ENCODE results near the gene PYGB. TPM values are rescaled to one million over a fixed set of nuclear protein-coding genes. Genes with fewer than 3 reads are reported as not detected.

The PYGB gene
- total and polyA plus RNA-seq, 4 experiments from 2014 or later: 28.3 to 35.6 (median 34.2) TPM

GRCh38 chr20:25283221-25283951 is 35.5 kb downstream of the PYGB start:
- no peaks in the 10 kb centered on the region for H3K4me1 ChIP-seq (ENCODE audit: insufficient read depth, low read length)
- POLR2A ChIA-PET (ENCODE audit: partially characterized antibody): no interaction called here
- no peaks in the 10 kb centered on the region for H3K27me3 Mint-ChIP-seq
- DNase-seq: peak in 1 of 5 donors; percentile 13
- CTCF ChIA-PET (ENCODE audit: partially characterized antibody): no interaction called here
- H3K9me3 Mint-ChIP-seq: no peaks in the 10 kb centered on the region
- peaks cover 17 to 55% of the 10 kb centered on the region in 2 donors for H3K36me3 Mint-ChIP-seq
- no peaks in the 10 kb centered on the region for H3K27me3 ChIP-seq (ENCODE audit: insufficient read depth, low read length)
- no peak overlapping the region for H3K4me3 Mint-ChIP-seq
- H3K27ac ChIP-seq (ENCODE audit: low read depth, low read length): no peak overlapping the region
- intact Hi-C loops (cut with micrococcal nuclease): no loop called here
- no peak overlapping the region for H3K4me3 ChIP-seq (ENCODE audit: low read length in 2 of 2)
- peak overlapping the region in 1 of 7 donors; percentile 27 for H3K27ac Mint-ChIP-seq
- peaks cover 0 to 3% (median 2%) of the 10 kb centered on the region in 4 donors for H3K4me1 Mint-ChIP-seq
- no peaks in the 10 kb centered on the region for H3K9me3 ChIP-seq (ENCODE audit: control insufficient read depth in 1 of 2, low read length in 2 of 2)
- peaks cover 31% of the 10 kb centered on the region for H3K36me3 ChIP-seq (ENCODE audit: insufficient read depth, low read length)

- peak overlapping the region in 1 of 7 donors; percentile 27 for H3K27ac Mint-ChIP-seq
- no peak overlapping the region for H3K27ac ChIP-seq (ENCODE audit: low read depth, low read length)
- POLR2A ChIA-PET (ENCODE audit: partially characterized antibody): no interaction called here
- DNase-seq: no peak
- CTCF ChIA-PET (ENCODE audit: partially characterized antibody): no interaction called here
- no peaks in the 10 kb centered on the region for H3K9me3 ChIP-seq (ENCODE audit: control insufficient read depth in 1 of 2, low read length in 2 of 2)
- no peaks in the 10 kb centered on the region for H3K9me3 Mint-ChIP-seq
- H3K36me3 ChIP-seq (ENCODE audit: insufficient read depth, low read length): peaks cover 29% of the 10 kb centered on the region
- no peak overlapping the region for H3K4me3 ChIP-seq (ENCODE audit: low read length in 2 of 2)
- H3K36me3 Mint-ChIP-seq: peaks cover 17 to 55% of the 10 kb centered on the region in 2 donors
- peaks cover 0 to 3% (median 2%) of the 10 kb centered on the region in 4 donors for H3K4me1 Mint-ChIP-seq
- no peaks in the 10 kb centered on the region for H3K4me1 ChIP-seq (ENCODE audit: insufficient read depth, low read length)
- H3K27me3 ChIP-seq (ENCODE audit: insufficient read depth, low read length): no peaks in the 10 kb centered on the region
- H3K4me3 Mint-ChIP-seq: no peak overlapping the region
- no peaks in the 10 kb centered on the region for H3K27me3 Mint-ChIP-seq
- intact Hi-C loops (cut with micrococcal nuclease): no loop called here
Observed at GRCh38 chr20:25284131-25284601, 36.3 kb downstream of the PYGB start.

- Mint-ChIP-seq H3K27me3 (no peaks in the 10 kb centered on the region), H3K27ac (peak overlapping the region in 3 of 7 donors; percentile 9 to 56 (median 29)), H3K9me3 (no peaks in the 10 kb centered on the region), H3K4me3 (no peak overlapping the region), H3K4me1 (peaks cover 0 to 3% (median 2%) of the 10 kb centered on the region in 4 donors), H3K36me3 (peaks cover 14 to 53% of the 10 kb centered on the region in 2 donors)
- no peaks in the 10 kb centered on the region for H3K9me3 ChIP-seq (ENCODE audit: control insufficient read depth in 1 of 2, low read length in 2 of 2)
- ChIA-PET POLR2A (ENCODE audit: partially characterized antibody) (no interaction called here), CTCF (ENCODE audit: partially characterized antibody) (interaction anchor here (1.0 kb wide), 1 partner anchor 11 kb away, joined by 3 read pairs; no protein-coding TSS in a partner anchor)
- no peaks in the 10 kb centered on the region for H3K27me3 ChIP-seq (ENCODE audit: insufficient read depth, low read length)
- intact Hi-C loops (cut with micrococcal nuclease): no loop called here
- no peak overlapping the region for H3K4me3 ChIP-seq (ENCODE audit: low read length in 2 of 2)
- DNase-seq: peak in 1 of 5 donors; percentile 13
- no peak overlapping the region for H3K27ac ChIP-seq (ENCODE audit: low read depth, low read length)
- H3K36me3 ChIP-seq (ENCODE audit: insufficient read depth, low read length): peaks cover 21% of the 10 kb centered on the region
- H3K4me1 ChIP-seq (ENCODE audit: insufficient read depth, low read length): no peaks in the 10 kb centered on the region
Observed at GRCh38 chr20:25285091-25285647, 37.3 kb downstream of the PYGB start.

GRCh38 chr20:25285856-25286798 is 38.2 kb downstream of the PYGB start:
- Histone ChIP-seq H3K27ac (ENCODE audit: low read depth, low read length) (no peak overlapping the region), H3K9me3 (ENCODE audit: control insufficient read depth in 1 of 2, low read length in 2 of 2) (no peaks in the 10 kb centered on the region), H3K27me3 (ENCODE audit: insufficient read depth, low read length) (no peaks in the 10 kb centered on the region), H3K36me3 (ENCODE audit: insufficient read depth, low read length) (peaks cover 18% of the 10 kb centered on the region), H3K4me3 (ENCODE audit: low read length in 2 of 2) (no peak overlapping the region), H3K4me1 (ENCODE audit: insufficient read depth, low read length) (no peaks in the 10 kb centered on the region)
- intact Hi-C loops (cut with micrococcal nuclease): no loop called here
- no peaks in the 10 kb centered on the region for H3K27me3 Mint-ChIP-seq
- peak overlapping the region in 3 of 7 donors; percentile 9 to 49 (median 35) for H3K27ac Mint-ChIP-seq
- POLR2A ChIA-PET (ENCODE audit: partially characterized antibody): no interaction called here
- H3K4me3 Mint-ChIP-seq: no peak overlapping the region
- H3K36me3 Mint-ChIP-seq: peaks cover 14 to 50% of the 10 kb centered on the region in 2 donors
- no peaks in the 10 kb centered on the region for H3K9me3 Mint-ChIP-seq
- CTCF ChIA-PET (ENCODE audit: partially characterized antibody): interaction anchor here (1.0 kb wide), 1 partner anchor 10 kb away, joined by 3 read pairs; no protein-coding TSS in a partner anchor
- DNase-seq: peak in 1 of 5 donors; percentile 24
- peaks cover 0 to 3% (median 2%) of the 10 kb centered on the region in 4 donors for H3K4me1 Mint-ChIP-seq

- CTCF ChIA-PET (ENCODE audit: partially characterized antibody): no interaction called here
- Histone ChIP-seq H3K36me3 (ENCODE audit: insufficient read depth, low read length) (peaks cover 16% of the 10 kb centered on the region), H3K4me1 (ENCODE audit: insufficient read depth, low read length) (no peaks in the 10 kb centered on the region), H3K27me3 (ENCODE audit: insufficient read depth, low read length) (no peaks in the 10 kb centered on the region), H3K4me3 (ENCODE audit: low read length in 2 of 2) (no peak overlapping the region), H3K9me3 (ENCODE audit: control insufficient read depth in 1 of 2, low read length in 2 of 2) (no peaks in the 10 kb centered on the region), H3K27ac (ENCODE audit: low read depth, low read length) (no peak overlapping the region)
- Mint-ChIP-seq H3K36me3 (peaks cover 14 to 56% of the 10 kb centered on the region in 2 donors), H3K27ac (peak overlapping the region in 1 of 7 donors; percentile 36), H3K9me3 (no peaks in the 10 kb centered on the region), H3K4me1 (peaks cover 0 to 3% (median under 1%) of the 10 kb centered on the region in 4 donors), H3K27me3 (no peaks in the 10 kb centered on the region), H3K4me3 (no peak overlapping the region)
- intact Hi-C loops (cut with micrococcal nuclease): no loop called here
- DNase-seq: peak in 1 of 5 donors; percentile 11
- POLR2A ChIA-PET (ENCODE audit: partially characterized antibody): no interaction called here
Observed at GRCh38 chr20:25286917-25287316, 39.0 kb downstream of the PYGB start.

GRCh38 chr20:25287631-25288290 is 39.9 kb downstream of the PYGB start:
- no peak overlapping the region for H3K4me3 ChIP-seq (ENCODE audit: low read length in 2 of 2)
- intact Hi-C loops (cut with micrococcal nuclease): no loop called here
- H3K4me3 Mint-ChIP-seq: no peak overlapping the region
- peak in 1 of 5 donors; percentile 23 for DNase-seq
- no peak overlapping the region for H3K27ac Mint-ChIP-seq
- H3K27me3 Mint-ChIP-seq: no peaks in the 10 kb centered on the region
- no peaks in the 10 kb centered on the region for H3K27me3 ChIP-seq (ENCODE audit: insufficient read depth, low read length)
- no peaks in the 10 kb centered on the region for H3K9me3 ChIP-seq (ENCODE audit: control insufficient read depth in 1 of 2, low read length in 2 of 2)
- H3K36me3 Mint-ChIP-seq: peaks cover 14 to 51% of the 10 kb centered on the region in 2 donors
- POLR2A ChIA-PET (ENCODE audit: partially characterized antibody): no interaction called here
- no peak overlapping the region for H3K27ac ChIP-seq (ENCODE audit: low read depth, low read length)
- H3K9me3 Mint-ChIP-seq: no peaks in the 10 kb centered on the region
- H3K36me3 ChIP-seq (ENCODE audit: insufficient read depth, low read length): peaks cover 16% of the 10 kb centered on the region
- CTCF ChIA-PET (ENCODE audit: partially characterized antibody): no interaction called here
- H3K4me1 ChIP-seq (ENCODE audit: insufficient read depth, low read length): no peaks in the 10 kb centered on the region
- no peaks in the 10 kb centered on the region for H3K4me1 Mint-ChIP-seq

Measured in CD4-positive, alpha-beta memory T cell (primary cell).